ENCODE data around the gene LIMK2. TPM values are rescaled to one million over a fixed set of nuclear protein-coding genes. Genes with fewer than 3 reads are reported as not detected.

Gene LIMK2
- polyA plus RNA-seq, 10 donors, result 16.6 to 28.1 (median 20.4) TPM

- no peak for DNase-seq
Observed at GRCh38 chr22:31271485-31271884, 59.4 kb downstream of the LIMK2 start.

- DNase-seq, result peak; percentile 47 to 72 (median 58)
Observed at GRCh38 chr22:31272522-31273446, 60.7 kb downstream of the LIMK2 start.

- DNase-seq, result no peak
Observed at GRCh38 chr22:31274017-31274416, 61.9 kb downstream of the LIMK2 start.

- no peak for DNase-seq
Observed at GRCh38 chr22:31275018-31275417, 62.9 kb downstream of the LIMK2 start.

GRCh38 chr22:31275576-31275975 is 63.5 kb downstream of the LIMK2 start:
- no peak for DNase-seq

GRCh38 chr22:31276426-31277167 is 64.5 kb downstream of the LIMK2 start:
- DNase-seq, result no peak

- no peak for DNase-seq
Observed at GRCh38 chr22:31277741-31278140, 65.6 kb downstream of the LIMK2 start.

GRCh38 chr22:31278151-31278621 is 66.1 kb downstream of the LIMK2 start:
- DNase-seq, result no peak

- DNase-seq, result no peak
Observed at GRCh38 chr22:31278626-31279326, 66.7 kb downstream of the LIMK2 start.

- DNase-seq, result no peak
Observed at GRCh38 chr22:31279327-31279669, 67.2 kb downstream of the LIMK2 start.

- DNase-seq, result no peak
Observed at GRCh38 chr22:31279821-31280505, 67.9 kb downstream of the LIMK2 start.

GRCh38 chr22:31281733-31282132 is 69.6 kb downstream of the LIMK2 start:
- no peak for DNase-seq

- DNase-seq, result no peak
Observed at GRCh38 chr22:31282748-31283468, 70.8 kb downstream of the LIMK2 start.

GRCh38 chr22:31284281-31285155 is 72.4 kb downstream of the LIMK2 start:
- DNase-seq, result no peak

GRCh38 chr22:31286360-31287255 is 74.5 kb downstream of the LIMK2 start:
- DNase-seq, result no peak

- no peak for DNase-seq
Observed at GRCh38 chr22:31287818-31288495, 75.9 kb downstream of the LIMK2 start.

GRCh38 chr22:31288496-31289240 is 76.6 kb downstream of the LIMK2 start:
- no peak for DNase-seq

All from muscle of back (tissue), 11 donors.